HG03442 (cell line): ENCODE measurements around the gene MAP4K5.

Source experiments
- ATAC-seq: cut with Tn5 transposase; IDR thresholded peaks from one replicate; pipeline ENCODE4 v1.9.1; 2021; ENCODE audit warnings: mild to moderate bottlenecking, moderate library complexity; ENCODE audit not compliant: unreplicated experiment

Gene MAP4K5

GRCh38 chr14:50403419-50403818, 128.9 kb downstream of the MAP4K5 start:
- ATAC-seq, result no peak

- no peak for ATAC-seq
Measured at GRCh38 chr14:50402965-50403364, 129.4 kb downstream of the MAP4K5 start.

GRCh38 chr14:50400461-50400860, 131.9 kb downstream of the MAP4K5 start:
- no peak for ATAC-seq

- no peak for ATAC-seq
Measured at GRCh38 chr14:50399251-50400032, 132.9 kb downstream of the MAP4K5 start.

GRCh38 chr14:50398189-50398580, 134.2 kb downstream of the MAP4K5 start:
- no peak for ATAC-seq

GRCh38 chr14:50397390-50398188, 134.8 kb downstream of the MAP4K5 start:
- no peak for ATAC-seq

GRCh38 chr14:50396631-50397389, 135.6 kb downstream of the MAP4K5 start, which contains the start of gene CDKL1:
CDKL1 (minus strand) TSS chr14:50396881; CDS start chr14:50395868, 1,013 bp downstream.
- peak; percentile 50 for ATAC-seq

- ATAC-seq, result no peak
Measured at GRCh38 chr14:50395448-50395847, 136.9 kb downstream of the MAP4K5 start.

GRCh38 chr14:50394713-50395112, 137.7 kb downstream of the MAP4K5 start:
- ATAC-seq, result no peak

GRCh38 chr14:50389668-50390441, 142.5 kb downstream of the MAP4K5 start:
- ATAC-seq, result no peak

- ATAC-seq, result no peak
Measured at GRCh38 chr14:50388256-50388931, 144.0 kb downstream of the MAP4K5 start.

- no peak for ATAC-seq
Measured at GRCh38 chr14:50387548-50387947, 144.8 kb downstream of the MAP4K5 start.

- ATAC-seq, result no peak
Measured at GRCh38 chr14:50383618-50384225, 148.6 kb downstream of the MAP4K5 start.

GRCh38 chr14:50381823-50382287, 150.5 kb downstream of the MAP4K5 start:
- no peak for ATAC-seq

GRCh38 chr14:50381008-50381407, 151.4 kb downstream of the MAP4K5 start:
- ATAC-seq, result no peak

GRCh38 chr14:50380455-50380854, 151.9 kb downstream of the MAP4K5 start:
- ATAC-seq, result no peak

- no peak for ATAC-seq
Measured at GRCh38 chr14:50379563-50379962, 152.8 kb downstream of the MAP4K5 start.

GRCh38 chr14:50377550-50378085, 154.8 kb downstream of the MAP4K5 start:
- ATAC-seq, result no peak

- ATAC-seq, result no peak
Measured at GRCh38 chr14:50375760-50376159, 156.6 kb downstream of the MAP4K5 start.
